GM10266 (cell line): ENCODE data around the gene FTH1.
A peak's percentile ranks its signal among the peaks of the same experiment; 100 is the strongest.

Experiments used
- DNase-seq: peaks from one replicate; pipeline ENCODE4 v3.0.0; 2012; ENCODE audit errors: extremely low spot score
- TF ChIP-seq, protein P1 (sequence below): IDR thresholded peaks from 2 replicates; pipeline ENCODE4 v1.5.1; 2012; ENCODE audit warnings: mild to moderate bottlenecking, low read depth; ENCODE audit not compliant: control insufficient read depth, insufficient read depth; ENCODE audit errors: missing control alignments

Gene FTH1

DNA sequence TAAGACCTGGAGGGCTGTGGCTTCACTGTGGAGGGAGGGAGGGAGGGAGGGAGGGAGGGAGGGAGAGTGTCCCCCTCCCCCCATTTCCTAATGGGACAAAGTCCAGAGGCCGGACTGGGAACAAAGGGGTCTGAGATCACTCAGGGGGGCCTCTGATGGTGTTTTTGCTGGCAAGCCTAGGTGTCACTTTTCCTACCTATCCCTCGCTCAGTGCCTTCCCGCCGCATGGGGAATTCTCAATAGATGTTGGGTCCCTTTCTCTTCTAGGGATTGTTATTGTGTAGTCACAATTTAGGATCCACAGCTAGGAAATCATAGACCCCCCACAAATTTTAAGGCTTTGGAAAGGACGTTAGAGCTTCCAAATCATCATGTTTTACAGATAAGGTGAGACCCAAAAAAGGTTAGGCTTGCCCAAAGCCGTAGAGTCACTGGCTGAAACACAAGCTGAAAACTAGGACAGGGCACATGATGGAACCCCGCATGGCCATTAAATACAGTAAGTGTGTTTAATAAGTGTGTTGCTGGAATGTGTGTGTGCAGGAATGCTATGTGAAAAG, 4.8 kb upstream of the FTH1 start:
- TF ChIP-seq, protein P1, sequence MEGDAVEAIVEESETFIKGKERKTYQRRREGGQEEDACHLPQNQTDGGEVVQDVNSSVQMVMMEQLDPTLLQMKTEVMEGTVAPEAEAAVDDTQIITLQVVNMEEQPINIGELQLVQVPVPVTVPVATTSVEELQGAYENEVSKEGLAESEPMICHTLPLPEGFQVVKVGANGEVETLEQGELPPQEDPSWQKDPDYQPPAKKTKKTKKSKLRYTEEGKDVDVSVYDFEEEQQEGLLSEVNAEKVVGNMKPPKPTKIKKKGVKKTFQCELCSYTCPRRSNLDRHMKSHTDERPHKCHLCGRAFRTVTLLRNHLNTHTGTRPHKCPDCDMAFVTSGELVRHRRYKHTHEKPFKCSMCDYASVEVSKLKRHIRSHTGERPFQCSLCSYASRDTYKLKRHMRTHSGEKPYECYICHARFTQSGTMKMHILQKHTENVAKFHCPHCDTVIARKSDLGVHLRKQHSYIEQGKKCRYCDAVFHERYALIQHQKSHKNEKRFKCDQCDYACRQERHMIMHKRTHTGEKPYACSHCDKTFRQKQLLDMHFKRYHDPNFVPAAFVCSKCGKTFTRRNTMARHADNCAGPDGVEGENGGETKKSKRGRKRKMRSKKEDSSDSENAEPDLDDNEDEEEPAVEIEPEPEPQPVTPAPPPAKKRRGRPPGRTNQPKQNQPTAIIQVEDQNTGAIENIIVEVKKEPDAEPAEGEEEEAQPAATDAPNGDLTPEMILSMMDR: no peak
- no peak for DNase-seq

DNA sequence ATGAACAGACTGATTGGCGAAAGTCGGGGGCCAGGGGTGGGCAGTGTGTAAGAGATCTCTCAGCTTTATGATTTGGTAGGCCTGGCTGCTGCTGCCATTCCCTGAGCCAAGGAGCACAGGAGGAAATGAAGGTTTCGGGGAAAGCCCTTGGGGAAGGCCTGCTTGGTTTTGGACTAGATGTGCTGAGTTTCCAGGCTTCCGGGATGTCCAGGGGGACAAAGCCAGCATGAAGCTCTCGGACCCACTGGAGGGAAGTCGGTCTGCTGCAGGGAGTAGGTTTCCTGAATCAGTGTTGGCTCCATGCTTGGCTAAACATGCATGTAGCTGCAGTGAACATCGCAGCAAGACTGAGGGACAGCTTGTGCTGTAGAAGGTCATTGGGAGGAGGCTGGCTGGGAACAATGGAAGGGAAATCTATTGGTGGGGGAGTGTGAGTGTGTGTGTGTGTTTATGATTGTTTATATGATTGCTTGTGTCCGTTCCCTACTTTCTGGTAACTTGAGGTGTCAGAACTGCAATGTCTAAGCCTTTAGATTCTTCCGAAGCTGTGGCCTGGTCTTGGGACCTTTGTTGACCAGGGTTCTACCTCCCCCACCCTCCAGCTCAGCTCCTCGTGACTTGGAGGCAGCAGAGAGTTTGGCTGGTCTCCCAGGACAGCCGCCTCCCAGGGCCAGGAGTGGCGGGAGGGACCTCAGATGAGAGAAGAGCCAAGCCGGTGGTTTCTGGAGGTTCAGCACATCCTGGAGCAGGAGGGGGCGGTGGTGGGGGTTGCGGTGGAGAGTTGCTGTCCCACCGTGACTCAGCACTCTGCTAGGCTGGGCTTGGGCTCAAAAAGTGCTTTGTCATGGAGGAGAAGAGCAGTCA, 4.0 kb upstream of the FTH1 start:
- TF ChIP-seq, protein P1: no peak

DNA sequence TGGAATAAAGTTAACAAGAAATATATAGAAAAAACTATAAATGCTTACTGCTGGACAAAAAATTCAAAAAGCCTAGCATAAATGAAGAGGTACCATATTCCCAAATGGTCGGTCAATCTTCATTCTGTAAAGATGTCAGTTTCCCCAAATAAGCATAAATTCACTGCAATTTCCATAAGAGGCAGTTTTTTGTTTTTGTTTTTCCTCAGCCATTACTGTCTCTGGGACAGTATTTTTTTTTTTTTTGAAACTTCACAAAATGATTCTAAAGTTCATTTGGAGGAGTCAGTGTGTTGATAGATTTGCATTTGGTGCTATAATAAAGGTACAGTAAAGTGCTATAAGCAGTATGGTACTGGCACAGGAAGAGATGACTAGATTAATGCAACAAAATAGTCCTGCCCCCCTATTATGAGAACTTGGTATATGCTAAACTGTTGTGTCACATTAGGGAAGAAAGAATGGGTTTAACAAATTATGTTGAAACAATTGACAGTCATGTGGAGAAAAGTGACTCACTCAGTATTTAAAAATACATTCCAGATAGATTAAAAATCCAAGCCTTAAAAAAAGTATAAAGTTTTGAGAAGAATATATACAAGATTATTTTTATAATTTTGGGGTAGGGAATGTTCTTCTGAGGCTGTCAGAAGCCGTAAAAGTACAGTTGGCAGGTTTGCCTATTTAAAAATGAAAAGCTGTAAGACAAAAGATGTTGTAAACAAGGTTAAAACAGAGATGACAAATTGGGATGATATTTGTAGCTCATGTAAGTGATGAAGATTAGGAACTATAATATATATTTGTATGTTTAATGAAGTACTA, 2.6 kb upstream of the FTH1 start:
- DNase-seq: no peak

More for the DNA sequence above, 4.0 kb upstream of the FTH1 start:
- DNase-seq: peak; percentile 70

DNA sequence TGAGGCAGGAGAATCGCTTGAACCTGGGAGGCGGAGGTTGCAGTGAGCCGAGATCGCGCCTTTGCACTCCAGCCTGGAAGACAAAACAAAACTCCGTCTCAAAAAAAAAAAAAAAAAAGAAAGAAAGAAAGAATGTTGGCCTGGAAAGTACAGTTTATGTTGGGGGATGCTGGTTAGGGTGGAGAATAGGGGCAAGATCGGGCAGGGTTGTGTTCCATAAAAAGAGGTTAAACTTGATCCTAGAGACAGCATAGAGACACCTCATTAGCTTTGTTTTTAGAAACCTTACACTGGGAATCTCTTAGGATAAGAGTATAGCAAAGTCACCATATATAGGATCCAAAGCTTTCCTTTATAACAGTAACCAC, 1.9 kb upstream of the FTH1 start:
- TF ChIP-seq, protein P1: no peak
- DNase-seq: no peak

More for the DNA sequence above, 2.6 kb upstream of the FTH1 start:
- TF ChIP-seq, protein P1: no peak

DNA sequence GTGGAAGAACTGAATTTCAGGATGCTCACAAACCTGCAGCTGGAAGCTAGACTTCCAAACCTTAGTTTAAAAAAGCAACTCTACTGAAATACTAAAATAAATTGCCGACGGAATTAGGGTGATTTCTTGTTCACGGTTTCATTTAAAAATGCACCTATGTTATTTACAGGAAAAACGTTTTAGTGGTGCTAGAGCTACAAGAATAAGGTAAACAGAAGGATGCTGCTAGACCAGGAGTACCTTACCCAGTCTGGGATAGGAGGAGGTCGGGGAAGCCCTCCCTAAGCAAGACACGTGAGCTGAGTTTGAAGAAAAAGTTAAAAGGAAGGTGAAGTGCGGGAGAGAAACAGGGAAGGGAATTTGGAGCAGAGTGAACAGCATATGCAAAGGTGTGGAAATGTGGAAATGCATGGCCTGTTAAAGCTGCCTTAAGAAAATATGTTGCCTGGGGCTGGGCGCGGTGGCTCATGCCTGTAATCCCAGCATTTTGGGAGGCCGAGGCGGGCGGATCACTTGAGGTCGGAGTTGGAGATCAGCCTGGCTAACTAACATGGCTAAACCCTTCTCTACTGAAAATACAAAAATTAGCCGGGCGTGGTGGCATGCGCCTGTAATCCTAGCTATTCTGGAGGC, 1.4 kb upstream of the FTH1 start:
- no peak for DNase-seq
- TF ChIP-seq, protein P1: no peak

DNA sequence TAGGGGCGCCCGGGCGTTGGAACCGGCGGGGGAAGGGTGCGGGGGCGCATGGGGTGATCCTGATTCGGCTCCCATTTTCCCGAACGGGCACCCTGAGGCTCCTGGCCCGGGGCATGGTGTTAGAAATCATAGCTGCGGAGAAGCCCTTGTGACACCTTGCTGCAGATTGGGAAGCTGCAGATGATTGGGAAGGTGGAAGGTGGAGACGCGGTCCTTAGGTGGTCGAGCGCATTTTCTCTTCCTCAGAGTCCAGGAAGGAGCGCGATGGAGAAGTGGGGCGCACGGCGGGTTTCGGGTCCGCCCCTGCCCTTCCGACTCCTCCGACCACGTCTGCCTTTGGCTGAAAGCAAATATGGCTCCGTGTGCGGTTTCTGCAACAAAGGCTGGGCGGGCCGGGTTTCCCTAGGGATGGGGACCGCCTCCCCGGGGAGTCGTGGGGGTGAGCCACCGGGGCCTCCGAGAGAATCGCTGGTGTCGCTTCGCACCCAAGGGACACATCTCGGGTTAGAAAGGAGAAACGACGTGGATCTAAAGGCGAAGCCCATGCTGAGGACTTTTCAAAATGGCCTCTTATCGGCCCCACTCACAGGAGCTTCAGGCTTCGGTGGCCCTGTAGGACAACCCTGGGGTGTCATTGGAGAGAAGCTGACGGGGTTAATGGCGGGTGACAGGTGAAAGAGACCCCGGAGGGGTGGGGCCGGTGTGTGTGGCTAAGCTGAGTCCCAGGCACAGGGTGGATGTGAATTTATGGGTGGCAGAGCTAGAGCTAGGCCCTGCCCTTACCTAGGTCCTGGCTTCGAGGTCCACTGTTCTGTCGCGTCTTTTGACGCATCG, 707 bp upstream of the FTH1 start:
- TF ChIP-seq, protein P1: no peak
- peak; percentile 65 for DNase-seq
